Measurements from ENCODE around the gene CNTLN.
"Not testable (repeated sequence)": the region's sequence is repeated elsewhere in the genome, so short reads cannot be mapped to it uniquely, and the experiment has no call there.

Gene CNTLN

DNA sequence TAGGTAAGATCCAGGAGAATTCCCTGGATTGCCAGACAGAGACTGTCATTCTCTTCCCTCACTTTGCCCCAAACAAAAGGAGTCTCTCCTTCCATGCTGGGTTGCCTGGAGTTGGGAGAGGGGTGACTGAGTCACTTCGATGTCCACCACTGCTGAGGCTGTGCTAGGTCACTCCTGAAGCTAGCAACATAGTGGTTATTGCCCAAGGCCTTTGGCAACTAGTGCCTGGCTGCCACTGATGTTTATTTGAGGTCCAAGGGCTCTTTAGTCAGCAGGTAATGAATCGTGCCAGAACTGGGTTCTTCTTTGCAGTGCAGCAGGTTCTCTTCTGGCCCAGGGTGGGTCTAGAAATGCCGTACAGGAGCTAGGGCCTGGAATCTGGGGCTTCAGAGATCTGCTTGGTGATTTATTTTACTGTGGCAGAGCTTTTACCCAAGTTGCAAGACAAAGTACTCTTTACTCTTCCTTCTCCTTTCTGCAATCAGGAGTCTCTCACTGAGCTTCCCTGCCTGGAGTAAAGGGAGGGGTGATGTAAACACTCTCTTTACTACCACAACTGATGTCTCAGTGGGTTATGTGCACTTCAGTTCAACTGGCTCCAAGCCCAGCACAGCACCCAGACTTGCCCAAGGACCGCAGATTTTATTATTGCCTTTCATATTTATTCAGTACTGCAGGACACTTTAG, 288.3 kb downstream of the CNTLN start:
- DNase-seq = no peak

DNA sequence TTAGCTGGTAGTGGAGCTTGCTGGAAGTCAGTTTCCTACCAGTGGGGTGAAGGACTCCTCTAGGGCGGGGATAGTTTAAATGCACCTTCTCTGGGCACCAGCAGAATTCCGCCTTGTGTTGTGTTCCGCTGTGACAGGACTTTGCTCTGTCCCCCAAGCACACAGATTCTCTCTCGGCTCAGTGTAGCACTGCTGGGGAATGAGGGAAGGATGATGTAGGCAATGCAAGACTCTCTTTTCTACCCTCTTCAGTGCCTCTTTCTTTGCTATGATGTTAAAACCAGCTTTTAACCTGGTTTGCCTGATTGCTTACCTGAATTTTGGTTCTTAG, 288.8 kb downstream of the CNTLN start:
- no peak for DNase-seq

DNA sequence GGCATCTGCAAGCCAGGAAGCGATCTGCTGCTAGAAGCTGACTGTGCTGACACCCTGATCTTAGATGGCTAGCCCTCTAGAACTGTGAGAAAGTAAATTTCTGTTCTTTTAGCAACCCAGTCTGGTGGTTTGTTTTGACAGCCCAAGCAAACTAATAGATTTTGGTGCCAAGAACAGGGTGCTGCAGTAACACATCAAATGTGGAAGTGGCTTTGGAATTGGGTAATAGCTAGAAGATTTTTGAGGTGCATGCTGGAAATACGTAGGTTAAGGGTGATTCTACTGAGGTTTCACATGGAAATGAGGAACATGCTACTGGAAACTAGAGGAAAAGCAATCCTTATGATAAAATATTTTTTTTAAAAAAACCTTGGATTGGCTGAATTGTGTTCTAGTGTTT, 290.5 kb downstream of the CNTLN start:
- DNase-seq = no peak

DNA sequence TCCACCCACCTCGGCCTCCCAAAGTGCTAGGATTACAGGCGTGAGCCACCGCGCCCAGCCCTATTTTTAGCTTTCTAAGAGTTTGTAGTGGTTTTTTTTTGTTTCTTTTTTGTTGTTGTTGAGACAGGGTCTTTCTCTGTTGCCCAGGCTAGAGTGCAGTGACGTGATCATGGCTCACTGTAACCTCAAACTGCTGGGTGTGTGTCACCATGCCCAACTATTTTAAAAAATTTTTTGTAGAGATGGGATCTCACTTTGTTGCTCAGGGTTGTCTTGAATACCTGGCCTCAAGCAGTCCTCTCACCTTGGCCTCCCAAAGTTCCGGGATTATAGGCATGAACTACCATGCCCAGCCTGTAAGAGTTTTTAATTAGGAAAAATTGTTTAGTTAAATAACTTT, 298.7 kb downstream of the CNTLN start:
- DNase-seq = no peak

DNA sequence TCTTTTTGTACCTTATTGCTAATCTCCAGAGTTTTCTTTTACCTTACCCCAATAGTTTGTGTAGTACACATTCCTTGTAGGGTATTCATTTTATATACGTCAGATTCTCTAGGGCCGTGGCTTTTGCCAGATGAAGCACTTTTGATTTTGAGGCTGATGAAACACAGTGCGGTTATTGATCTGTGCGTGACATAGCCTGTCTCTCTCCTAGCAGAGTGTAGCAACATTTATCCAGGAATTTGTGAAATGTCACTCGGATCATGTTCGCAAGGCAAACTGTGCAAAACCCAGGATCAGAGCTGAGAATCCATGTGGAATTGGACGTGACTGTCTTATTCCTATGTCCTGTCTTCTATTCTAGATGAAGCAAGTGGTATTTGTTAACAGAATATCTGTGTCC, 302.0 kb downstream of the CNTLN start:
- no peak for DNase-seq

DNA sequence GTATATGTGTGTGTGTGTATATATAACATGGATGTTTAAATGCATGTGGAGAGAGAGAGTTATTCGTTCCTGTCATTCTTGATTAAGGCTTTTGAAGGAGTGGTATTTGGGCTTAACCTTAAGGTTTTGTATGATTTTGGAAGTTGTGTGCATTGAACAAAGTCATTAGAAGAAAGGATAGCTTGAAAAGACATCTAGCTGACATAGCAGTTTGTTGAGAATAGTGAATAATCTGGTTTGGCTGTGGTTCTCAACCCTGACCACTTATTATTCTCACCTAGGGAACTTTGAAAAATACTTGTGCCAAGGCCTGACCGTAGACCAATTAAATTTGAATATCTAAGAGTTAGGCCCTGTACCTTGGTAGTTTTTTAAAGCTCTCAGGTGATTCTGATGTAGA, 303.0 kb downstream of the CNTLN start:
- DNase-seq = no peak

DNA sequence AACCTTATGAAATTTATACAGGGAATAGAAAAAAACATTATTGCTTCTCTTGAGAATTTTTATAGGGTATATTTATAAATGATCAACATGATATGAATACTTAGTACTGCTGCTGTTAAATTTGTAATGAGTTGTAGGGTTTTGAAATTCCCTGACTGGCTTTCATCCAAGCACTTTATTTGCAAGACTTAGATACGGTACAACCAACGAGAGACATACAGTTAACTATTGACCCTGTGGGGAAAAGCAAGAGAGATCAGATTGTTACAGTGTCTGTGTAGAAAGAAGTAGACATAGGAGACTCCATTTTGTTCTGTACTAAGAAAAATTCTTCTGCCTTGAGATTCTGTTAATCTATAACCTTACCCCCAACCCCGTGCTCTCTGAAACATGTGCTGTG, 310.3 kb downstream of the CNTLN start:
- DNase-seq = not testable (repeated sequence)

DNA sequence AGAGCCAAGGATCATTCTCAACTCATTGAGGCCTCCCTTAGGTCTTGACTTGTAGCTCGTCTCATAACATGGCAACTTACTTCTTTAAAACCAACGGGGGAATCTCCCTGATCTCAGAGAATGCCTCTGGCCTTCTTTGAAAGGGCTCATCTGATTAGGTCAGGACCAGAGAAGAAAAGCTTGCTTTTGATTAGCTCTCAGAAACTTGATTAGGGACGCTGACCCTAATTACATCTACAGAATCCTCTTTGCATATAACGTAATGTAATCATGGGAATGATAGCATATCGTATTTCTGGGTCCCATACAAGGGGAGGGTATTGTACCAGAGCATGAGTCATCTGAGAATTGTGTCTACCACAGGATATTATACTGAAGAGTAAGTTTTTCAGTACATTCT, 318.9 kb downstream of the CNTLN start:
- no peak for DNase-seq

DNA sequence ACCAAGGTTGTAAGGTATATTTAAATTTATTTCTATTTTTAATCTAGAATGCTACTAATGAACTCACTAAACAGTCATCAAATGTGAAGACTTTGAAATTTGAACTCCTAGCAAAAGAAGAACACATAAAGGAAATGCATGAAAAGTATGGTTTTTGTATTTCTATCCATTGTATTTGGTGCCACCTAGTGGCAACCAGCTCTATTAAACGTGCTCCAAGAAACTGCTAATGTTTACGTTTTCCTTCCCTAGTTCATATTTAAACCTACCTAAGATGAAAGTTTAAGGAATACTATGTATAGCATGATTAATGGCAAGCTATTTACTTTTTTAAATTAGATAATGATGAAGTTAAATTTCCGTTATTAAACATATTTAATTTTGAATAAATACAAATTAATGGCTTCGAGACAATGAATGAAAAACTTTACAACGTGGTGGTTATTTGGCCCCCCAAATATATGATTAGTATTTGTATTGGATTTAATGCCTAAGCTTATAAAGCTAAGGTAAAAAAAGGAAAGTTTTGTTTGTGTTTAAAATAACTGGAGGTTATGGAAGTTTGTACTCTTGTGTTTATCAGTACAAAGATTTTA, 328.1 kb downstream of the CNTLN start:
- DNase-seq = no peak

DNA sequence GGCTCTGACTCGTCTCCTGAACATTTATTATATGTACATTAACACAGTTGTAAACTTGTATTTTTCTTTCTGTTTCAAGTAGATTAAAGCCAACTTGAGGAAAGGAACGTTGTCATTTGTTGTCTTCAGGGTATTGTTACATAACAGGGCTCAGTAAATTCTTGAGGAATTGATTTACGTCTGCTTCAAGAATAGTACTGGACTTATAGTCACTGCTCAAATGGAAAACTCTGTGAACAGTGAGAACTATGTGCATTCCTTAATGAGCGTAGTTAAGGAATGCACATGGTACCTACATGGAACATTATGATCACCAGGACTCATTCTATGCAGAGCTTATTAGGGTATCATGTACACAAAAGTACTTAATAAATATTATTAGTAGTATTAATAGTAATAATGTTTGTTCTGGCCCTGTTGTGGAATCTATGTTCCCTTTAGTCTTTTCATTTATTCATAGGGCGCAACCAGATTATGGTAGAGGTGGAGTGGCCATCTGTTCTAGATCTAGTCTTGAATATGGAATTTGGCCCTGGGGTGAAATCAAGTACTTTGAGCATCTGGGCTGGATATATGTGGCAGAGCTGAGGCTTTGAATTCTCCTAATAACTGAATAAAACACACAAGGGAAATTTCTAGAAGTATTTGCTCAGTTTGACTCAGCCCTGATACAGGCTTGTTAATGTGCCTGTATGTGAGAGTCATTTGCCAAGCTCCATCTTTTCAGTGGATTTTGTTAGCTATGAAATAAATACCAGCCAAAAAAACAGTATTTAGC, 335.4 kb downstream of the CNTLN start:
- no peak for DNase-seq

DNA sequence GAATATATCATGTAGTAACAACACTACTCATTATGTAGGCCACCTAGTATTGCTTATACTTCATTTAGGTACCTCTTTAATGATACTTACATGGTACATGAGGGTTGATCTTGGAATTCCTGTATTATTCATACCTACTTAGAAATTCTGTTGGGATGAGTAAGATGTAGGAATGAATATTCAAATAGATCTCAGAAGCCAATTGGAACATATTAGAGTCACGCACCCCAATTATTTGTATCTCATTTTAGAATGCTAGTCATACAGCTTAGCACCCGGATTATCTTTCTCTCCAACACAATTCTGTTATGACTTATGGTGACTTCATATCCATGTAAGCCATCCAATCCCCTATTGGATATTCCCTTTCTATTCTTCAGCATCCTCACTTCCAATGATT, 337.3 kb downstream of the CNTLN start:
- DNase-seq = no peak

DNA sequence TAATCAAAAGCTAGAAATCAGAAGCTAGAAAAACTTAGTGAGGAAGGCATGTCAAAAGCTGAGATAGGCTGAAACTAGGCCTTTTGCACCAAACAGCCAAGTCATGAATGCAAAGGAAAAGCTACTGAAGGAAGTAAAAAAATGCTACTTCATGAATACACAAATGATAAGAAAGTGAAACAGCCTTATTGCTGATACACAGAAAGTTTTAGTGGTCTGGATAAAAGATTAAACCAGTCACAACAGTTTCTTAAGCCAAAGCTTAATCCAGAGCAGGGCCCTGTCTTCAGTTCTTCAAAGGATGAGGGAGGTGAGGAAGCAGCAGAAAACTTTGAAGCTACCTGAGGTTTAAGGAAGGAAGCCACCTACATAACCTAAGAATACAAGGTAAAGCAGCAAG, 341.6 kb downstream of the CNTLN start:
- DNase-seq = no peak

DNA sequence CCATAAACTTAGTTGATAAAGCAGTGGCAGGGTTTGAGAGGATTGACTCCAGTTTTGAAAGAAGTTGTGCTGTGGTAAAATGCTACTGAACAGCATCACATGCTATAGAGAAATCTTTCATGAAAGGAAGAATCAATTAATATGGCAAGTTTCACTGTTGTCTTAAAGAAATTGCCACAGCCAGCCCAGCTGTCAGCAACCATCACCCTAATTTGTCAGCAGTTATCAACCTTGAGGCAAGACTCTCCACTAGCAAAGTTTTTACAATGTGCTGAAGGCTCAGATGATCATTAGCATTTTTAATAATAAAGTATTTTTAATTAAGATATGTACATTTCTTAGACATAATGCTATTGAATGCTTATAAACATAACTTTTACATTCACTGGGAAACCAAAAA, 343.0 kb downstream of the CNTLN start:
- DNase-seq = no peak

DNA sequence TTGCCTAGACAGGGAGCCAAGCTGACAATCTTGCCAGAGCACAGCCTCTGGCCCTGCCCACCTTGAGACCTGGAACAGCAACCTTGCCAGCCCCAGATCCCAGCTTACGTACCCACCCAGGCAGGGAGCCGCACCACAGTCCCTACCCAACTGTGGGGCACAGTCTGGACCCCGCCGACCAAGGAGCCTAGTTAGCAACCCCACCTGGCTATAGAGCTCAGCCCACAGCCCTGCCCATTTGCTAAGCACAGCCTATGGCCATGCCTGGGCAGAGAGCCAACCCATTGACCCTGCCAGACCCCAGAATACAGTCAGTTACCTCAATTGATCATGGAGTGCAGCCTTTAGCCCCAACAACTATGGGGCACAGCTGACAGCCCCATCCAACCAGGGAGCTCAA, 346.1 kb downstream of the CNTLN start:
- DNase-seq = no peak

DNA sequence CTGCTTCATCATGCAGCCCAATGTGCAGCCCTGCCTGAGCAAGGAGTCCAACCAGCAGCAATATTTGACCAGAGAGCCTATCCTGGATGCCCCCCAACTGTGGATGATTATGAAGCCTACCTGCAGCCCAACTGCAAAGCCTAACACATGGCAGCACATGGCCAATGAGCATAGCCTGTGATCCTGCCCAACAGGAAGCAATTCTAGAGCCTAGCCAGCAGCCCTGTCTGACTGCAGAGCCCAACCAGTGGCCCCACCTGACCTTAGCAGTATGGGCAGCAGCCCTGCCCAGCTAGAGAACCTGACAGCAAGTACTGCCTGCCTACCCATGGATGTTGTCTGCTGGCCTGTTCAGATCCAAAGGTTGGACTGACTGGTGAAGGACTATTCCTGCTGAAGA, 346.7 kb downstream of the CNTLN start:
- DNase-seq = no peak

DNA sequence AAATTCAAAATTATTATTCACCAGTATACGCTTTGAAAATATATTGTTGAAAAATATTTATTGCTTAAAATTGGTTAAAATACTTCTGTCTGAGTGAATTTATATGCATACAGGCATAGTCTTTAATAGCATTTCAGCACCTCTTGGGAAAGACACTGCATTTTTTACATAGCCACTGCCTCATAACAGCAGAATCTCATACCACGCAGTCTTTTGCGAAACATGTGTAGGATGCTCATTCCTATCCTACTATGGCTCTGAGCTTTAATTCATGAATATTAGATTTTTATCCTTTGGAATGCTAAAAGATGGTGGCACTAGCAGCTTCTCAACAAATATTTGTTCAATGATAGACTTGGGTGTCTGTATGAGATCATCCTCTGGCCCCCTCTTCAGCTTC, 350.1 kb downstream of the CNTLN start:
- DNase-seq = no peak

DNA sequence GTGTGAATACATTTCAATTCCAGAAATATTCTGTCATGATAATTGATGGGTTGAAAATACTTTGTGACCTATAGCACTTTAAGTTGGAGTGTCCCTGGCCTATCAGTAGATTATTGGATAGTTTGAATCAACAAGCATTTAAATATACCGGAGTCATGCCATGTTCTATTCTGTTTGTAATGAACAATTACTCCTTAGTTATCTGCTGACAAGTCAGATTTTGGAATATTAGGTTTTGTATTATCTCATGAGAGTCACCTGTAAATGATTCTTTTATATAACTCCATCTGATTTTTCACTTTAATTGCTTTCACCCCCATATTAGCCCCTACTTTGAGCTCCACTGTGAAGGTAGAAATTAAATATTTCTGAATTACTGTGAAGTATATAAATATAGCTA, 351.6 kb downstream of the CNTLN start:
- DNase-seq = no peak

DNA sequence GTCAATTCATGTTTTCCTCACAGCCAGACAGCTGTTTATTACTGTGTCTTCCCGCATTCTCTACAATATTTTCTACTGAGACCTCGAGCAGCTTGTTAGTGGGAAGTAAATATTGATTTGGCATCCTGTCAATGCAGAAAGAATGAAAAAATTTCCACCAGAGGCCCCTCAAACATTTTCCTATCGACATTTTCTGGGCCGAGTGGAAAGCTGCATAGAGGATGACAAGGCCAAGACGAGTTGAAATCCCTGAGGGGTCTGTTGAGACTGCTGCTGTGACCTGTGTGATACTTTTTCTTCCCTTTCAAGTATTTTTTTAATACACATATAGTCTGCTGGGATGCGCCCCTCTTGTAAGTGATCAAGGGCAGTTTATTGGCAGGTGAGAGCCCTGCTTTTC, 352.6 kb downstream of the CNTLN start:
- no peak for DNase-seq

DNA sequence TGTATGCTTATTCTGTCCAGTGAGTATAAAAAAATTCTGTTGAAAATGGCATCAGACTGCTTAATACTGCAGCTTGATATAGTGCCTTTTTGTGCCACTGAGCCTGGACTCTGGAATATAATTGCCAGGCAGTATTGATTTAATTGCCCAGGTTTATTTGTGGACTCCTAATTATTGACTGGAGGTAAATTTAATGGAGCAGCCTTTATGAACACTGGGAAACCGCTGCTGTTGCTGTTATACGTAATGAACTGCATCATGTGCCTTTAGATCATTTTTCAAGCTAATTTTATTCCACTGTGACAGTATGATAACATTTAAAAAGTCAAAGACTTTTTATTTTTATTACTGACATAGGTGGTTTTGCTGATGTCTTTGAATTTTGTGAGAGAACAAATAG, 353.8 kb downstream of the CNTLN start:
- DNase-seq = no peak

DNA sequence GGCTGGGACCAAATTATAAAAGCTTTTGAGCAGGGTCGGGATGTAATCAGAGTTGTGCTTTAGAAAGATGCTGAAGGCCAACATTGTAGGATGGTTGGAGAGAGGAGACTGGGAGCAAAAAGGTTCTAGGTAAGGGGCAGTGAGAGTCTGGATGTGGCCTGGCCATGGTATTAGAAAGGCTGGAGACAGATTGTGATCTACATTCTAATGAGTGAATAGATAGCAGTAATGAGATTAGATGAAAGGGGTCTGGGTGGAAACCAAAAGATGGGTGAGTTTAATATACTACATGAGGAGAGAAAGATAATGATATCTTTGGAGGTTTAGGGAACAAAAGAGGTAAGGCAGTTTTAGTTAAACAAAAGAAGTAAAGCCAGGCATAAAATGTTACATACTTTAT, 355.3 kb downstream of the CNTLN start:
- DNase-seq = no peak

DNA sequence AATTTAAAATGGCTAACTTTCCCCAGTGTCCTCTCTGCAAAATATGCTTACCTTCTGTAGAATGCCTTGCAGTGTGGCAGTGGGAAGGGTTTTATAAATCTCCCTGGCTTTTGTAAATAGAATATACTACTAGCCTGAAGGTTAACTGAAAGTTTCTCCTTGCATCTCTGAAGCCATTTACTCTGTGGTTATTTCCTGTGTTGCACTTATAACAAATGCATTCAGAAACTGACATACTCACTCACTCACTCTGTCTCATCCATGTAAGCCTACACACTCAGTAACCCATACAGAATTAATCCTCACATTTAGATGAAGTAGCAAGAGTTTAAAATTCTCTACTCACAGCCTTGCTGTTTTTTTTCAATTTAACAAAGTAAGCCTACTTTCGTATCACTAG, 356.9 kb downstream of the CNTLN start:
- no peak for DNase-seq

DNA sequence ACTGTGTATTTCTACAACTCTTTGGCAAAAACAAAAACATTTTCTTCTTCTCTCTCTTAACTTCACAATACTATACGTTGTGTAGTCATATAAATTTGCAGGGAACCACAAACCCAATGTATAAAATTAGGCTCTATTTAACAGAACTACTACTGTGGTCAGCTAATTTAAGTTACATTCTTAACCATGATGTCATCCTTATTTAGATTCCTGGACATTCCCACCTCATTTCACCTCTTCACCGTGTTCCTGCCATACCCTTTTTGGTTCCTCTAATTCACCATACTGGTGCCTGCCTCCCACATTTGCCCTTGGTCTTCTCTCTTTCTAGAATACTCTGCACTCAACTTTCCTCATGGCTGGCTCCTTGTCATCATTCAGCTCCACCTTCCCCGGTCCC, 368.4 kb downstream of the CNTLN start:
- no peak for DNase-seq

DNA sequence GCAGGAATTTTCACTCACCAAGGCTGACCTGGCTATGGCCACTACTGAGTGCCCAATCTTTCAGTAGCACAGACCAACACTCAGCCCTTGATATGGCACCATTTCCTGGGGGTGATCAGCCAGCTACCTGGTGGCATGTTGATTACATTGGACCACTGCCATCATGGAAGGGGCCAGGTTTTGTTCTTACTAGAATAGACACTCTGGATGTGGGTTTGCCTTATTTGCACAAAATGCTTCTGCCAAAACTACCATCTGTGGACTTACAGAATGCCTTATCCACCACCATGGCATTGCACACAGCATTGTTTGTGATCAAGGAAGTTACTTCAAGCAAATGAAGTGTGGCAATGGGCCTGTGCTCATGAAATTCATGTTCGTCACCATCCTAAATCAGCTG, 374.3 kb downstream of the CNTLN start:
- no peak for DNase-seq

DNA sequence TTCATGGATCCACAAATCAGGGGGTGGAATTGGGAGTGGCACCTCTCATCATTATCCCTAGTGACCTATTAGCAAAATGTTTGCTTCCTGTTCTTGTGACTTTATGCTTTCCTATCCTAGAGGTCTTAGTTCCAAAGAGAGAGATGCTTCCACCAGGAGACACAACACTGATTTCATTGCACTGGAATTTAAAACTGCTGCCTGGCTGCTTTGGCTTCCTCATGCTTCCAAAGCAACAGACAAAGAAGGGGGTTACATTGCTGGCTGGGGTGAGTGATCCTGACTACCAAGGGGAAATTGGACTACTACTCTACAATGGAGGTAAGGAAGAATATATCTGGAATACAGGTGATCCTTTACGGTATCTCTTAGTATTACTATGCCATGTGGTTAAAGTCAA, 374.9 kb downstream of the CNTLN start:
- DNase-seq = no peak

DNA sequence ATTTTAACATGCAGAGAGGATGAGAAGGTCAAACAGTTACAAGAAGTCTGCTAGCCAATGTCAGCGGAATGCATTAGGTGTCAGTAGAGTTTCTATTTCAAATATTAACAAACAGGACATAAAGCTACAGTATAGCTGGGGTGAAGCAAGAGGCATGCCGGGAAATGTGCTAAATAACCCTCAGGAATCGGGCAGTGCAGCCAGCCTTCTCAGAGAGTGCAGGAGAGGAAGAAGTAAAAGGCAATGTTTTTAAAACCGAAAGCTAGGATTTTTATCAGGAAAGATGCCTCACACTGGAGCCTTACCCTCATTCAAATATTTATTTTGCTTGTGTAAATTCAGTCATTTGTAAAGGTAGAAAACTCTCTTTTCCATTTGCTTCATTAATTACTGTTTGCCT, 384.9 kb downstream of the CNTLN start:
- DNase-seq = no peak
